GM12865 (cell line): ENCODE results near the gene KLHDC3.
A peak's percentile ranks its signal among the peaks of the same experiment; 100 is the strongest.

Experiments used
- DNase-seq: peaks from one replicate; pipeline ENCODE4 v3.0.0; 2010; ENCODE audit warnings: low read depth
- H3K4me3 ChIP-seq: 2 replicates; pipeline ENCODE4 v1.5.1; 2011; ENCODE audit warnings: mild to moderate bottlenecking, low read depth, low read length, control low read depth
- CTCF ChIP-seq: IDR thresholded peaks from 2 replicates; pipeline ENCODE4 v1.5.1; 2011; ENCODE audit warnings: low read length, control low read depth, low read depth, inconsistent platforms; ENCODE audit not compliant: insufficient read depth; ENCODE audit errors: missing control alignments

The KLHDC3 gene

GRCh38 chr6:42969934-42970333 is 44.1 kb upstream of the KLHDC3 start:
- H3K4me3 ChIP-seq = no peak overlapping the region
- no peak for TF ChIP-seq CTCF
- DNase-seq = no peak

GRCh38 chr6:42970871-42971612 is 43.0 kb upstream of the KLHDC3 start:
- TF ChIP-seq CTCF = no peak
- no peak for DNase-seq
- H3K4me3 ChIP-seq = no peak overlapping the region

GRCh38 chr6:42971746-42972327 is 42.2 kb upstream of the KLHDC3 start:
- H3K4me3 ChIP-seq = no peak overlapping the region
- no peak for TF ChIP-seq CTCF
- DNase-seq = no peak

- DNase-seq = no peak
- TF ChIP-seq CTCF = no peak
- no peak overlapping the region for H3K4me3 ChIP-seq
Observed at GRCh38 chr6:42973926-42974325, 40.1 kb upstream of the KLHDC3 start.

- no peak for TF ChIP-seq CTCF
- no peak overlapping the region for H3K4me3 ChIP-seq
- no peak for DNase-seq
Observed at GRCh38 chr6:42974919-42975505, 39.0 kb upstream of the KLHDC3 start.

GRCh38 chr6:42978487-42978838 is 35.6 kb upstream of the KLHDC3 start:
- no peak for TF ChIP-seq CTCF
- H3K4me3 ChIP-seq = peak overlapping the region; percentile 85
- peak; percentile 21 for DNase-seq
